GM12864 (cell line): ENCODE data around the gene GAS6.

Experiments
- DNase-seq: peaks from one replicate; pipeline ENCODE4 v3.0.0-alpha.2; 2011; ENCODE audit warnings: low read depth
- H3K4me3 ChIP-seq: 2 replicates; pipeline ENCODE4 v1.5.1; 2011; ENCODE audit warnings: mild to moderate bottlenecking, low read depth, low read length, control low read depth
- CTCF ChIP-seq: IDR thresholded peaks from 2 replicates; pipeline ENCODE4 v1.5.1; 2011; ENCODE audit warnings: low read depth, mild to moderate bottlenecking, moderate library complexity, low read length, control low read depth, inconsistent platforms; ENCODE audit errors: missing control alignments

The GAS6 gene

GRCh38 chr13:113854238-113855011 lies 9.5 kb downstream of the GAS6 start:
- DNase-seq = no peak
- TF ChIP-seq CTCF = no peak
- no peak overlapping the region for H3K4me3 ChIP-seq

- TF ChIP-seq CTCF = no peak
- no peak for DNase-seq
- H3K4me3 ChIP-seq = no peak overlapping the region
Observed at GRCh38 chr13:113853518-113854237, 10.2 kb downstream of the GAS6 start.

DNA sequence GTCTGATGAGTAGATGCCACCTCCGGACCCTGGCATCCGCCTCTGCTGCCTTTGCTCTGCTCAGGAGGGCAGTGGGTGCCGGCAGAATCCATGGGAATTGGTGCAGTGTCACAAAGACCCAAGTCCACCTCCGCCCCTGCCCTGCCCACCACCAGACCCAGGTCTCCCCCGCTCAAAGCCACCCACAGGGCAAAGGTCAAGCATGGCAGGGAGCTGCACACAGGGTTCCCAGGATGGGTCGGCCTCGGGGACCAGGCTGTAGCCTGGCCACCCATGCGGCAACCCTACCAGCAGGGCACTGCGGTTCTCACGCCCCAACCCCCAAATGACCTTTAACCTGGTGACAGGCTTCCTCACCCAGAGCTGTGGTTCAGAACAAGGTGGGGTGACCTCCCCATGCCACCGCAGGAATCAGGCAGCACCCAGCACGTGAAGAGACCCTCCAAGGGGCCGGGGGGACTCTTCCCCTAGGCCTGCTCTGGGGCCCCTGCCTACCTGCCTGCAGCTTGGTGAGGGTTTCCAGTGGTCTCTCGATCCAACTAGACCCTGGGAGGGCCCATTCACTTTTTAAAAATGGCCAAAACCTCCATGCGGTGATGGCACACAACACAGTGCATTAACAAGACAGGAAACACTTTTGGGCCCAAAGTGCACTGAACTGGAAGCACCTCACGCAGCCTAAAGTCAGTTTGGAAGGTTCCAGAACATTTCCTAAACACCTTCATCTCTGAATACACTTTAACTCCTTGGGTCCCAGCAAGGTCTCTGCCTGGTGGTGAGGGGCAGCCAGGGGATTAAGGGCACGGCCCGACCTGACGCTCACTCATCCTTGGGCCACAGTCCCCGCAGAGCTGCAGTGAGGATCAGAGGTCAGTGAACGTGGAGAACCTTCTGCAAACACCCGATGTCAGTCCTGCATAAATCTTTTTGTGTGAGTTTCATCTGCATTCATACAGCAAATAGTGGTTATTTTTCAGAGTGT lies 11.0 kb downstream of the GAS6 start:
- TF ChIP-seq CTCF = no peak
- no peak for DNase-seq
- H3K4me3 ChIP-seq = no peak overlapping the region

DNA sequence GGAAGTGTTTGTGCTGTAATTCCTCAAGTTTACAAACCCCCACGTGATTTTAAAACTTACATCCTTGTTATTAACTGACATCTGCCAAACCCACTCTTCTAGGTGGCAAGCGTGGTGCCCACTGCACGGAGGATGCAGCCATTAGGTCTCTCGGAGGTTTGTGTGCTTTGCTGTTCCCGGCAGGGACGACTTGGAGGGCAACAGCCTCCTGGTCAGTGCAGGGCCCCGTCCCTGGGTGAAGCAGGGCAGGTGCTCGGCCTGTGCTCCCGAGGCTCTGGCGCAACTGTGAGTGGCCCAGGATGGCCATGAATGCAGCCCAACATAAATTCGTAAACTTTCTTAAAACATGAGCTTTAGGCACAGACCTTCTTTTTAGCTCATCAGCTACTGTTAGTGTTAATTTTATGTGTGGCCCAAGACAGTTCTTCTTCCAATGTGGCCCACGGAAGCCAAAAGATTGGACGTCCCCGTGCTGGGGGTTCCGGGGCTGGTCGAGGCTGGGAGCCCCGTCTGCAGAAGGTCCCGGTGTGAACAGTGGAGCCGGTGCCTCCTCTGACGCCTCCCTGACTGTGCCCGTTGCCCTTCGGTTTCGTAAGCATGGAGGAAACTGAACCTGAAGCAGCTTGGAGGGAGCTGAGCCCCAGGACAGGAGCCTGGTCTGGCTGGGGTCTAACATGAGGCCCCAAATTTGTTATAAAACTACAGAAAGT lies 11.9 kb downstream of the GAS6 start:
- DNase-seq = no peak
- no peak for TF ChIP-seq CTCF
- H3K4me3 ChIP-seq = no peak overlapping the region

DNA sequence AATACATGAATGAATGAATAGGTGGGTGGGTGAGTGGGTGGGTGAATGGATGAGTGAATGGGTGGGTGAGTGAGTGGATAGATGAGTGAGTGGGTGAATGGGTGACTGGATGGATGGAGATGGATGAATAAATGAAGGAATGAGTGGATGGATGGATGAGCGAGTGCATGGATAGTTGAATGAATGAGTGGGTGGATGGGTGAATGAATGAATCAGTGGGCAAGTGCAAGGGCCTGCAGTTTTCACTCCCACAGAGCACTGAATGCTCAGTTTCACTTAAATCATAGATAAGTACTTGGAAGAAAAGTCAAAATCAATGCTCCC lies 12.4 kb downstream of the GAS6 start:
- DNase-seq = no peak
- no peak for TF ChIP-seq CTCF
- H3K4me3 ChIP-seq = no peak overlapping the region

- H3K4me3 ChIP-seq = no peak overlapping the region
- TF ChIP-seq CTCF = no peak
- no peak for DNase-seq
Observed at GRCh38 chr13:113850722-113851479, 13.0 kb downstream of the GAS6 start.
